HepG2 (cell line): ENCODE data around the gene PPOX. TPM values are rescaled to one million over a fixed set of nuclear protein-coding genes. Genes with fewer than 3 reads are reported as not detected.

Experiments used
- AKAP8 ChIP-seq: sonication (generic); formaldehyde crosslinking; IDR thresholded peaks from 2 replicates; pipeline ENCODE4 v1.5.1; 2020; ENCODE audit warnings: mild to moderate bottlenecking, missing genetic modification reagents
- KDM3A ChIP-seq: IDR thresholded peaks from 2 replicates; pipeline ENCODE4 v1.6.1; 2018; ENCODE audit warnings: low read depth, missing compliant biosample characterization
- KIAA2018 ChIP-seq: sonication (generic); formaldehyde crosslinking; IDR thresholded peaks from 2 replicates; pipeline ENCODE4 v1.5.0; 2020; ENCODE audit warnings: mild to moderate bottlenecking, missing genetic modification reagents, borderline replicate concordance
- NFRKB ChIP-seq: fragments of 450-650 bp; IDR thresholded peaks from 2 replicates; pipeline ENCODE4 v1.6.1; 2017
- NONO ChIP-seq, 2 experiments: fragments of 450-650 bp in 1 of 2; sonication (generic) in 1 of 2; formaldehyde crosslinking in 1 of 2; IDR thresholded peaks in 1 of 2; conservative IDR thresholded peaks in 1 of 2; 2 replicates each; pipeline versions ENCODE4 v1.6.1 to v1.8.0; 2017 to 2022; ENCODE audit warnings: mild to moderate bottlenecking in 1 of 2, missing genetic modification reagents in 1 of 2, moderate library complexity in 1 of 2
- PAXIP1 ChIP-seq: sonication (generic); formaldehyde crosslinking; conservative IDR thresholded peaks from 2 replicates; pipeline ENCODE4 v1.4.0; 2020; ENCODE audit warnings: mild to moderate bottlenecking, missing genetic modification reagents, moderate library complexity
- RBM39 ChIP-seq: fragments of 200-400 bp; formaldehyde crosslinking; IDR thresholded peaks from one replicate; pipeline ENCODE4 v1.6.1; 2018; ENCODE audit warnings: antibody characterized with exemption, mild to moderate bottlenecking, low read depth, low read length; ENCODE audit not compliant: poor library complexity, severe bottlenecking
- SIN3B ChIP-seq: fragments of 150-350 bp; IDR thresholded peaks from 2 replicates; pipeline ENCODE4 v1.6.1; 2014; ENCODE audit warnings: low read length
- XRCC5 ChIP-seq: fragments of 200-400 bp; formaldehyde crosslinking; optimal IDR thresholded peaks from 2 replicates; pipeline ENCODE3; 2017; ENCODE audit warnings: mild to moderate bottlenecking, low read length
- ZBTB8A ChIP-seq: sonication (generic); formaldehyde crosslinking; IDR thresholded peaks from 2 replicates; pipeline ENCODE4 v1.4.0; 2020; ENCODE audit warnings: mild to moderate bottlenecking, low read depth, missing genetic modification reagents, borderline replicate concordance
- ZC3H4 ChIP-seq: sonication (generic); formaldehyde crosslinking; IDR thresholded peaks from 2 replicates; pipeline ENCODE4 v1.4.0; 2020; ENCODE audit warnings: missing genetic modification reagents, borderline replicate concordance
- ZFY ChIP-seq: sonication (generic); formaldehyde crosslinking; IDR thresholded peaks from 2 replicates; pipeline ENCODE4 v1.4.0; 2020; ENCODE audit warnings: missing genetic modification reagents
- ZNF335 ChIP-seq: sonication (generic); formaldehyde crosslinking; IDR thresholded peaks from 2 replicates; pipeline ENCODE4 v1.4.0; 2020; ENCODE audit warnings: missing genetic modification reagents
- ZNF451 ChIP-seq: sonication (generic); formaldehyde crosslinking; IDR thresholded peaks from 2 replicates; pipeline ENCODE4 v1.5.0; 2020; ENCODE audit warnings: mild to moderate bottlenecking, missing genetic modification reagents
- ZNF605 ChIP-seq: sonication (generic); formaldehyde crosslinking; IDR thresholded peaks from 2 replicates; pipeline ENCODE4 v1.8.0; 2022; ENCODE audit warnings: mild to moderate bottlenecking, missing genetic modification reagents
- polyA plus RNA-seq, 8 experiments: library from polyadenylated mRNA; depleted of rRNA in 3 of 8; stranded (reverse) in 7 of 8; unstranded in 1 of 8; fragments of >200 nt; fragmentation: Illumina TruSeq in 4 of 8; extraction: Trizol in 4 of 8; gene quantifications; 2 replicates each; pipeline versions ENCODE4 v1.2.1 to v1.2.3, GENCODE V29; 2011 to 2016; ENCODE audit warnings: low read depth in 4 of 8, missing spikeins in 1 of 8, mixed read lengths in 1 of 8; ENCODE audit not compliant: insufficient read depth in 1 of 8
- total RNA-seq, 5 experiments: library from RNA; depleted of rRNA; stranded (reverse); fragments of >200 nt; fragmentation: Illumina TruSeq; extraction: Trizol; gene quantifications; 2 replicates each; pipeline ENCODE4 v1.2.3, GENCODE V29; 2016; ENCODE audit warnings: low read depth in 1 of 5

Gene PPOX
- total and polyA plus RNA-seq, 2 of the 13 experiments (the other 11 are each of a cell fraction or from before 2014, with no cell fraction given), result 15.5 to 27.7 TPM

- no peak for TF ChIP-seq KIAA2018 (CRISPR knock-in tag)
- TF ChIP-seq ZNF451 (CRISPR knock-in tag), result 0 out of 2 replicates have a peak, but pooled peaks have one; percentile 51
- TF ChIP-seq AKAP8 (CRISPR knock-in tag), result 0 out of 2 replicates have a peak, but pooled peaks have one; percentile 31
- TF ChIP-seq RBM39, result no peak
- peak; percentile 60; the same call in 1 of the 2 replicates for TF ChIP-seq ZNF605 (CRISPR knock-in tag)
- no peak for TF ChIP-seq ZNF335 (CRISPR knock-in tag)
- no peak for TF ChIP-seq ZBTB8A (CRISPR knock-in tag)
- TF ChIP-seq SIN3B, result no peak
- peak; percentile 26; the same call in 1 of the 2 replicates for TF ChIP-seq ZC3H4 (CRISPR knock-in tag)
- TF ChIP-seq PAXIP1, result 0 out of 2 replicates have a peak, but pooled peaks have one; percentile 21
- TF ChIP-seq NFRKB, result no peak
- TF ChIP-seq KDM3A (CRISPR knock-in tag), result no peak
- peak; percentile 23; the same call in 1 of the 2 replicates for TF ChIP-seq ZFY (CRISPR knock-in tag)
- no peak for TF ChIP-seq NONO (IDR thresholded peaks at IDR 0.05)
- TF ChIP-seq NONO (CRISPR knock-in tag; conservative IDR thresholded peaks at IDR 0.05), result no peak
- no peak for TF ChIP-seq XRCC5
These were observed 35.0 kb downstream of the PPOX start (continued) for GRCh38 chr1:161200992-161201835.
